ENCODE measurements around the gene THAP10.
A peak's percentile ranks its signal among the peaks of the same experiment; 100 is the strongest.
"Not testable (repeated sequence)": the region's sequence is repeated elsewhere in the genome, so short reads cannot be mapped to it uniquely, and the experiment has no call there.

The THAP10 gene

DNA sequence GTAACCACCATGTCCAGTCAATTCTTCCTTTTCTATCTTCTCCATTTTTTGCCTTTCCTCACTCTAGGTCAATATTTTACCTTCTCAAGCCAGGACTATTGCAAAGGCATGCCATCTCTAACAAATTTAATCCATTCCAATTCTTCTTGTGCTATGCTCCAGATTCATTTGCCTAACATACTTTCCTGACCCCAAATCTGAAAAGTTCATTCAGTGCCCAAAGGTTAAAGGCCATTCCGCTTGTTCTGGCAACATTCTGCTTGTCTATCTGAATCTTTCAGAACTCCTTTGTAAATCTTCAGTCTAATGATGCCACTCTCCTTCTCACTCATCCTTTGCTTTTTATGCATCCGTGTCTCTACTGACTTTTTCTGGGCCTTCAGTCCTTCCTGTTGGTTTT is 15.6 kb downstream of the THAP10 start:
- DNase-seq, result no peak

GRCh38 chr15:70876011-70876410 is 16.2 kb downstream of the THAP10 start:
- no peak for DNase-seq

DNA sequence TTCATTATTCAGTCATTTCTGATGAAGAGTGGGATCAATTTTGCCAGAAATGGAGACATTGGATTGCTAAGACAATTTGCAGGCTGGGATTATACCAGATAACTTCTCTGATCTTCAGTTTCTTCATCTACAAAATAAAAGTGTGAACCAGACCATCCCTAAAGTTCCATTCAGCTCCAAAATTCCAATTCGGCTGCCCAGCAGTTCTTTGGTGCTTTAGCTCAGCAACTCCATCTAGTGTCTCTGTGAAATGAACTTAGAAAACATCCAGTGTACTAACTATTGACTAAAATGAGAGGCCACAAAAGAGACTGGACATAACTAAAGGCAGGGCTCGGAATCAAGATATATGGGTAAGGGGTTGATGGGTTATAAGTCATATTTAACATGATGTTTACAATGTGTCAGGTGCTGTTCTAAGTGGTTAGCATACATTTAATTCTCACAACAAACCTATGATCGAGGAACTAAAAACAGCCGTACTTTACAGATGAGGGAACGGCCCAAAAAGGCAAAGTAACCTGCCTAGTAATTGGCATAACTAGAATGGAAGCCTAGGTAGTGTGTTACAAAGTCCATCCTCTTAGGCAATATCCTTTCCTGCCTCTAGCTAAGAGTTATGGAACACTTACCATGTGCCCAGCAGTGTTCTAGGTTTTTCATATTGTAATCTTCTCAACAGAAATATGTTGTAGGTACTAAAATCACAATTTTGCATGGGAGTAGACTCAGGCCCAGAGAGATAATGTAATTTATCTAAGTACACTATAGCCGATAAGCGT is 17.0 kb downstream of the THAP10 start:
- DNase-seq, result peak; percentile 69

DNA sequence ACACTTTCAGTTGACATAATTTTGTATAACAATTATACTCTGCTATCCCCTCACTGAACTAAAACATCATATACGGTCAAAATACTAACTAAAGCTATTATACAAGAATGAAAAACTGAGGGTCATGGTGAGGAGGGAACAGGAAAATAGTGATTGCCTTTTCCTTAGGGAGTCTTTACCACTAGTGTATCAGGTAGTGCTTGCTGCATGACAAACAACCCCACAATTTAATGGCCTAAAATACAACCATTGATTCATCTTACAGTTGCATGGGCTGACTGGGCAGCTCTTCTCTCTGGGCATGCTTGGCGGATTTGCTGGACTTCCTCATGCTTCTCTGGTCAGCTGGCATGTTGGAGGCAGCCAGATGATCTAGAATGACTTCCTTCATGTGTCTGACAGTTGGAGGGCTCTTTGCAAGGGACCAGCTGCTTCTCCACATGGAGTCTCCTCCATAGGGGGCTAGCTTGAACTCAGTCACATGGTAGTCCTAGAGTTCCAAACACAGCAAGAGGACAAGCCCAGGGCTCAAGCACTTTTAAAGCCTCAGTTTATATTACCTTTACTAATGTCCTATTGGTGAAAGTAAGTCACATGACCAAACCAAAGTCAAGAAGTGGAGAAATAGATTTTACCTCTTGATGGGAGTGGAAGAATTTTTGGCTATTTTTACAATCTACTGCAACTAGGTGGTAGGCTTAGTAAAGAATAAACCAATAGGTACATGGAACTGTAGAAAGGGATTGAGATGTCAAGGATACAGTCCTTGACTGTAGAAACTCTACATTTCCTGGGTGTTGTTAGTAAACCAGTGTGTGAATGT is 18.8 kb downstream of the THAP10 start:
- no peak for DNase-seq

- not testable (repeated sequence) for DNase-seq
Observed at GRCh38 chr15:70871490-70871889, 20.7 kb downstream of the THAP10 start.

GRCh38 chr15:70870051-70870450 is 22.2 kb downstream of the THAP10 start:
- peak; percentile 88 for DNase-seq

GRCh38 chr15:70869346-70869745 is 22.9 kb downstream of the THAP10 start:
- no peak for DNase-seq

DNA sequence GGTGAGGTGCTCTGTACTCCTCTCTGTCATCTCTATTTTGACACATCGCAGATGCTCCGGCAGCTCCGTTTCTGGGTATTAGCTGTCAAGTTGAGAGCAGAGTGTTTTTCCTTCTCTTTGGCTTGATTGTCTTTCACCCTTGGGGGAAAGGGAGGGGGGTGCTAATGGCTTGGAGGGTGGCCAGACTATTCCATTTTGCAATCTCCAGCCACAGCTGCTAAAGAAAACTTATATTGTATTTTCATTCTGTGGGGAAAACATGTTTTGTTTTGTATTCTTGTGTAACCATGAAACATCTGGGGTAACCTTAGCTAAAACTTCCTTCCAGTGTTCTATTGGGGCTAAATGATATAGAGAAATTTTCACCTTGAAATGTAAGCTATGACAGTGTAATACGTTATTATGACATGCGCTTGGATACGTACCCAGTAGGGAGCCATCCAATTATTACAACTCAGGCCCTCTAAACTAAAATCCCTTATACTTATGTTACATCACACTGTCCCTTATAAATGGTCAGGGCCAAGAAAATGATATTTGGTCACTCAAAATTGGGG is 24.2 kb downstream of the THAP10 start:
- peak; percentile 85 for DNase-seq

DNA sequence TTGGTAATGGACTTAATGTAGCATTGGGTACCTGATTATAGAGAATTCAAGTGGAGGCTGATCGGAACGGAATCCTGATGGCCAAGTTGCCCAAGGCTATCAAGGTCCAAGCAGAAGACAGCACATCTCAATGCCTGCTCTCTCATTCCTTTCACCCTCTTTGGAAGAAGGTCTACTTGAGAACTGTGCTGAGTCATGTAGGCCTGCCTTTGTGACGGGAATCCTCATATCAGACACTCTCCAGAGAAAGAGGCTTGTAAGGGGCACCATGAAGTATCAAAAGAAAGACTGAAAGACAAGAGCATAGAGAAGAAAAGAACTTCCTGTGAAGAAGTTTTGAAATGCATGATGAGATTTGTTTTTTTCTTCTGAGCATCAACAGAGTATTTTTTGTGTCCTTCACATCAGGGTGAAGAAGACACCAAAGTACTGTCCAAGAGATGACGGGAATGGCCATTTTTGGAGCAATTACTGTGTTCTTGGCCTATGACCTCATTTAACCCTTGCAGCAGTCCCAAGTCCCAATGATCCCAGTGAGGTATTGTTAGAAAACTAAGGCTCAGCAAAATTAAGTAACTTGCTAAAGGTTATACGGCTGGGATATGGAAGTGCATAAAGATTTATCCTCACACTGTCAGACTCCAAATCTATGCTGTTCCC is 25.1 kb downstream of the THAP10 start:
- peak; percentile 33 for DNase-seq

- peak; percentile 90 for DNase-seq
Observed at GRCh38 chr15:70863450-70864218, 28.6 kb downstream of the THAP10 start.

DNA sequence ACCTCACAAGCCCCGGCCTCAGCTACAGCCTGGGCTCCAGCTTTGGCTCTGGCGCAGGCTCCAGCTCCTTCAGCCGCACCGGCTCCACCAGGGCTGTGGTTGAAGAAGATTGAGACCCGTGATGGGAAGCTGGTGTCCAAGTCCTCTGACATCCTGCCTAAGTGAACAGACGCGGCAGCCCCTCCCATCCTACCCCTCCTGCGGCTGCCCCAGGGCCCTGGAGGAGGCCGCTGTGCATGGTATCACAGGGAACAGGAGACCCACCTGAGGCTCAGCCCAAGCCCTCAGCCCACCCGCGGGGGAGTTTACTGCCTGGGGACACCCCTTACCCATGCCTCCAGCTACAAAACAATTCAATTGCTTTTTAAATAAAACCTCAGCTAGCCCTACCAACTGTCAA is 32.2 kb downstream of the THAP10 start:
- DNase-seq, result no peak

DNA sequence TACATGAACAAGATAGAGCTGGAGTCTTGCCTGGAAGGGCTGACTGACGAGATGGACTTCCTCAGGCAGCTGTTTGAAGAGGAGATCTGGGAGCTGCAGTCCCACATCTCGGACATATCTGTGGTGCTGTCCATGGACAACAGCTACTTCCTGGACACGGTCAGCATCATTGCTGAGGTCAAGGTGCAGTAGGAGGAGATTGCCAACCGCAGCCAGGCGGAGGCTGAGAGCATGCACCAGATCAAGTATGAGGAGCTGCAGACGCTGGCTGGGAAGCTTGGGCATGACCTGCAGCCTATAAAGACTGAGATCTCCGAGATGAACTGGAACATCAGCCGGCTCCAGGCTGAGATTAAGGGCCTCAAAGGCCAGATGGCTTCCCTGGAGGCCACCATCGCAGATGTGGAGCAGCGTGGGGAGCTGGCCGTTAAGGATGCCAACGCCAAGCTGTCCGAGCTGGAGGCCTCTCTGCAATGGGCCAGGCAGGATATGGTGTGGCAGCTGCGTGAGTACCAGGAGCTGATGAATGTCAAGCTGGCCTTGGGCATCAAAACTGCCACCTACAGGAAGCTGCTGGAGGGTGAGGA is 32.8 kb downstream of the THAP10 start:
- no peak for DNase-seq

DNA sequence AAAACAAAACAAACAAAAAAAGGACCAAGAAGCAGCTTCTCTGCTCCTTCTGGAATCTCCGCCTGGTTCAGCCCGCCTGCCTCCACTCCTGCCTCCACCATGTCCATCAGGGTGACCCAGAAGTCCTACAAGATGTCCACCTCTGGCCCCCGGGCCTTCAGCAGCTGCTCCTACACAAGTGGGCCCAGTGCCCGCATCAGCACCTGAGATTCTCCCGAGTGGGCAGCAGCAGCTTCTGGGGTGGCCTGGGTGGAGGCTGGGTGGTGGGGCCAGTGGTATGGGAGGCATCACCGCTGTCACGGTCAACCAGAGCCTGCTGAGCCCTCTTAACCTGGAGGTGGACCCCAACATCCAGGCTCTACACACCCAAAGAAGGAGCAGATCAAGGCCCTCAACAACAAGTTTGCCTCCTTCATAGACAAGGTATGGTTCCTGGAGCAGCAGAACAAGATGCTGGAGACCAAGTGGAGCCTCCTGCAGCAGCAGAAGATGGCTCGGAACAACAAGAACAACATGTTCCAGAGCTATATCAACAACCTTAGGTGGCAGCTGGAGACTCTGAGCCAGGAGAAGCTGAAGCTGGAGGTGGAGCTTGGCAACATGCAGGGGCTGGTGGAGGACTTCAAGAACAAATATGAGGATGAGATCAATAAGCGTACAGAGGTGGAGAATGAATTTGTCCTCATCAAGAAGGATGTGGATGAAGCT is 33.5 kb downstream of the THAP10 start:
- DNase-seq, result not testable (repeated sequence)

- DNase-seq, result peak; percentile 85
Observed at GRCh38 chr15:70857562-70858285, 34.5 kb downstream of the THAP10 start.

GRCh38 chr15:70856884-70857561 is 35.2 kb downstream of the THAP10 start:
- DNase-seq, result peak; percentile 100

- DNase-seq, result peak; percentile 90
Observed at GRCh38 chr15:70856177-70856883, 35.9 kb downstream of the THAP10 start.

DNA sequence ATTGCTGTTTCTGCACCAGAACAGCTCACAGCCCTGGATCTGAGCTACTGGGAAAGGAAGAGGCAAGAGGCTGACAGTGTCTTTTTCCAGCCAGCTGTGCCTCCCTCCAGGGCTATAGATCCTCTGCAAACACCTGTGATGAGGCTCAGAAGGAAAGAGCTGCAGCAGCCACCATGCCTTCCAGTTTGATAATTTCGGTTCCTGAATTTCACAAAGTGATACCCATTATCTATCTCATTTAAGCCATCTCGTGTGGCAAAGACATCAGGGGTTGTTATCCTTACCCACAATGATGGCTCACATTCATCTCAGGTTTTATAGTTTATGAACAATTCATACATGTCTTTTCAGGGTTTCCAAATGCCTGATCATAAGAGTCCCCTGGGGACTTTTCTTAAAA is 36.5 kb downstream of the THAP10 start:
- no peak for DNase-seq

- DNase-seq, result peak; percentile 73
Observed at GRCh38 chr15:70854666-70854976, 37.6 kb downstream of the THAP10 start.

DNA sequence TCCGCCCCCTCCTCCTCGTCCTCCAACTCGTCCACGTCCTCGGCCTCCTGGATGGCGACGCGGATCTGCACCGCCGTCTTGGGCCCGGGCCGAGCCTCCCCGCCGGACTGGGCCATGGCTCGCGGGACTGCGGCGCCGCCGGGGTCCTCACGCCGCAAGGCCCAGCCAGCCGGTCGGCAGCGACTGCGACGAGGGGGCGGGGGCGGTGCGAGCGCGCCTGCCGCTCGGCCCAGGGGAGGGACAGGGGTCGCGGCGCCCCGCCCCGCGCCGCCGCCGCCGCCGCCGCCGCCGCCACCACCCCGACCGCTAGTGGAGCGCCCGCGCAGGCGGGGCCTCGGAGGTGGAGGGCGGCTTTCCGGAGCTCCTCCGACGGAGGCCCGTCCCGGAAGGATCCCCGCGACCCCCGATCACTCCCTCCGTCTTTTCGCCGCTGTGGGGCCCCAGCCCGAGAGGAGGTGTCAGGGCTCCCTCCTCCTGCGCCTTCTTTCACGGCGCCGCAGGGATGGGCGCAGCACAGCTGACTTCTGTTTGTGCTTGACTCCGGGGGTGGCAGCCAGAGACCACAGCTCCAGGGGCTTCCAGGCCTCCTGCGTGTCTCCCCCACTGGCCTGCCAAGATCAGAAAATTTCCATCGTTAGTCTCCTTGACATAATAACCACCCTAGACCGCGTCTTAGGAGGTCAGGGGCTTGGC is 38.1 kb downstream of the THAP10 start, which contains the start of gene LARP6:
TSS of gene LARP6 (minus strand) at position 185 of the 693 bp plus-strand sequence. CDS start at position 116, 69 bp downstream.
- DNase-seq, result peak; percentile 77

All from fibroblast of skin of scalp (primary cell).